PC-3 (cell line): Measurements from ENCODE around the gene KLHL6. TPM values are rescaled to one million over a fixed set of nuclear protein-coding genes. Genes with fewer than 3 reads are reported as not detected.

ENCODE experiments used
- ATAC-seq: fragments of 200-7000 bp; cut with Tn5 transposase; 2 replicates; pipeline ENCODE4 v1.9.1; 2020; ENCODE audit warnings: mild to moderate bottlenecking, moderate library complexity
- BruUV-seq: library from RNA; stranded (reverse); fragments of 400-500 nt; replicated peaks from 2 replicates; lab custom pipeline; 2021; lab: Mats Ljungman, UMichigan
- CTCF ChIA-PET: fragments of 300-600 bp; sonication (Branson Sonifier 250); formaldehyde crosslinking; loops from one replicate; lab custom pipeline; 2022; ENCODE audit warnings: antibody characterized with exemption; lab: Charles Lee
- POLR2A ChIA-PET: fragments of 300-600 bp; sonication (Branson Sonifier 250); formaldehyde crosslinking; loops from one replicate; lab custom pipeline; 2022; ENCODE audit warnings: antibody characterized with exemption; ENCODE audit not compliant: unreplicated experiment; lab: Charles Lee
- DNase-seq: peaks from one replicate; pipeline ENCODE4 v3.0.0-alpha.2; 2015
- H2AFZ ChIP-seq: fragments of 300-600 bp; sonication (generic); 2 replicates; pipeline ENCODE4 v1.6.0; 2016; ENCODE audit warnings: antibody characterized with exemption, low read length
- H3F3A ChIP-seq: fragments of 300-600 bp; sonication (generic); one replicate; pipeline ENCODE4 v1.6.0; 2017; ENCODE audit warnings: antibody characterized with exemption, low read length, control low read depth, mild to moderate bottlenecking; ENCODE audit not compliant: unreplicated experiment
- H3K27ac ChIP-seq: fragments of 300-600 bp; sonication (generic); 2 replicates; pipeline ENCODE4 v1.5.1; 2016; ENCODE audit warnings: mild to moderate bottlenecking, low read length
- H3K27me3 ChIP-seq: fragments of 300-600 bp; sonication (generic); 2 replicates; pipeline ENCODE4 v1.6.1; 2016; ENCODE audit warnings: low read length, mixed read lengths
- H3K36me3 ChIP-seq: fragments of 300-600 bp; sonication (generic); 2 replicates; pipeline ENCODE4 v1.6.1; 2016; ENCODE audit warnings: low read depth, mixed run types, low read length, mixed read lengths
- H3K4me1 ChIP-seq: fragments of 300-600 bp; sonication (generic); 2 replicates; pipeline ENCODE4 v1.5.1; 2016; ENCODE audit warnings: low read length; ENCODE audit not compliant: insufficient read depth
- H3K4me2 ChIP-seq: fragments of 300-600 bp; sonication (generic); 2 replicates; pipeline ENCODE4 v1.6.0; 2016; ENCODE audit warnings: low read length
- H3K4me3 ChIP-seq: fragments of 300-600 bp; sonication (generic); 2 replicates; pipeline ENCODE4 v1.5.1; 2016; ENCODE audit warnings: mild to moderate bottlenecking, low read length, mixed read lengths
- H3K79me2 ChIP-seq: fragments of 300-600 bp; sonication (generic); 2 replicates; pipeline ENCODE4 v1.6.1; 2017; ENCODE audit warnings: low read length, mixed read lengths
- H3K9ac ChIP-seq: fragments of 300-600 bp; sonication (generic); 2 replicates; pipeline ENCODE4 v1.6.0; 2016; ENCODE audit warnings: mild to moderate bottlenecking, low read length
- H3K9me2 ChIP-seq: fragments of 300-600 bp; sonication (generic); replicated peaks from 2 replicates; pipeline ENCODE4 v1.6.1; 2016; ENCODE audit warnings: mixed run types, low read length, mixed read lengths
- H3K9me3 ChIP-seq: fragments of 300-600 bp; sonication (generic); 2 replicates; pipeline ENCODE4 v1.6.1; 2016; ENCODE audit warnings: low read length, mixed read lengths
- H4K20me1 ChIP-seq: fragments of 300-600 bp; sonication (generic); 2 replicates; pipeline ENCODE4 v1.6.1; 2016; ENCODE audit warnings: low read length, mixed read lengths
- CTCF ChIP-seq: fragments of 300-600 bp; sonication (generic); conservative IDR thresholded peaks from 2 replicates; pipeline ENCODE4 v1.5.1; 2017; ENCODE audit warnings: antibody characterized with exemption, low read depth, mild to moderate bottlenecking, low read length
- EZH2 ChIP-seq: fragments of 300-600 bp; sonication (generic); IDR thresholded peaks from one replicate; pipeline ENCODE4 v1.6.1; 2017; ENCODE audit warnings: antibody characterized with exemption, mild to moderate bottlenecking, low read length; ENCODE audit not compliant: unreplicated experiment
- EZH2phosphoT487 ChIP-seq: fragments of 300-600 bp; sonication (generic); IDR thresholded peaks from 2 replicates; pipeline ENCODE4 v1.6.1; 2018; ENCODE audit warnings: mild to moderate bottlenecking, antibody characterized with exemption, low read length, borderline replicate concordance
- intact Hi-C: fragments of 100-400 bp; cut with micrococcal nuclease; formaldehyde crosslinking; loops from 2 replicates; pipeline ENCODE4 v1.9.0; 2023
- total RNA-seq: library from RNA; depleted of rRNA; stranded (reverse); fragments of >200 nt; gene quantifications from 2 replicates; pipeline ENCODE4 v1.2.3, GENCODE V29; 2014

Gene KLHL6
- total RNA-seq, 1 experiment from 2014 or later, result not detected

- POLR2A ChIA-PET, result no interaction called here
- no TSS peak for BruUV-seq
- no peak overlapping the region for H2AFZ ChIP-seq
Measured at GRCh38 chr3:183541738-183542137, 13.8 kb downstream of the KLHL6 start.

GRCh38 chr3:183541235-183541655 is 14.3 kb downstream of the KLHL6 start:
- H3K36me3 ChIP-seq, result no peaks in the 10 kb centered on the region
- H3K79me2 ChIP-seq, result no peaks in the 10 kb centered on the region
- H3F3A ChIP-seq, result no peaks in the 10 kb centered on the region
- DNase-seq, result no peak
- H3K4me3 ChIP-seq, result no peak overlapping the region
- CTCF ChIA-PET, result no interaction called here
- no peak for TF ChIP-seq EZH2
- no peak for TF ChIP-seq CTCF
- TF ChIP-seq EZH2phosphoT487, result no peak
- no peaks in the 10 kb centered on the region for H3K9me3 ChIP-seq
- POLR2A ChIA-PET, result no interaction called here
- BruUV-seq, result no TSS peak
- H3K4me2 ChIP-seq, result no peak overlapping the region
- no peak overlapping the region for H3K27ac ChIP-seq
- ATAC-seq, result no peak
- H3K9me2 ChIP-seq, result no peaks in the 10 kb centered on the region
- no peaks in the 10 kb centered on the region for H4K20me1 ChIP-seq
- intact Hi-C loops, result no loop called here
- H3K9ac ChIP-seq, result no peak overlapping the region
- no peaks in the 10 kb centered on the region for H3K27me3 ChIP-seq
- no peak overlapping the region for H2AFZ ChIP-seq
- H3K4me1 ChIP-seq, result no peaks in the 10 kb centered on the region

More at GRCh38 chr3:183541738-183542137, 13.8 kb downstream of the KLHL6 start:
- no peaks in the 10 kb centered on the region for H3K79me2 ChIP-seq
- H3F3A ChIP-seq, result no peaks in the 10 kb centered on the region
- intact Hi-C loops, result no loop called here
- no peaks in the 10 kb centered on the region for H3K4me1 ChIP-seq
- TF ChIP-seq EZH2phosphoT487 (no peak), EZH2 (no peak), CTCF (no peak)
- no peak overlapping the region for H3K4me3 ChIP-seq
- no peaks in the 10 kb centered on the region for H3K9me3 ChIP-seq
- no peak overlapping the region for H3K9ac ChIP-seq
- no peaks in the 10 kb centered on the region for H3K27me3 ChIP-seq
- H3K36me3 ChIP-seq, result no peaks in the 10 kb centered on the region
- no peak overlapping the region for H3K4me2 ChIP-seq
- H3K9me2 ChIP-seq, result no peaks in the 10 kb centered on the region
- CTCF ChIA-PET, result no interaction called here
- no peaks in the 10 kb centered on the region for H4K20me1 ChIP-seq
- ATAC-seq (no peak), DNase-seq (no peak)
- H3K27ac ChIP-seq, result no peak overlapping the region

- Histone ChIP-seq H3K4me3 (no peak overlapping the region), H3K4me1 (no peaks in the 10 kb centered on the region), H3K79me2 (no peaks in the 10 kb centered on the region), H3K9me2 (no peaks in the 10 kb centered on the region), H3K9me3 (no peaks in the 10 kb centered on the region), H3K4me2 (no peak overlapping the region), H3F3A (no peaks in the 10 kb centered on the region), H3K27ac (no peak overlapping the region), H3K27me3 (no peaks in the 10 kb centered on the region), H3K36me3 (no peaks in the 10 kb centered on the region), H2AFZ (no peak overlapping the region), H4K20me1 (no peaks in the 10 kb centered on the region), H3K9ac (no peak overlapping the region)
- POLR2A ChIA-PET, result interaction anchor here (0.6 kb wide), 1 partner anchor 13 kb away, joined by 4 read pairs; no protein-coding TSS in a partner anchor
- CTCF ChIA-PET, result no interaction called here
- BruUV-seq, result no TSS peak
- DNase-seq (no peak), ATAC-seq (no peak)
- intact Hi-C loops, result no loop called here
- TF ChIP-seq CTCF (no peak), EZH2 (no peak), EZH2phosphoT487 (no peak)
Measured at GRCh38 chr3:183540501-183541234, 14.8 kb downstream of the KLHL6 start.
